Naive thymus-derived CD4-positive, alpha-beta T cell (primary cell): ENCODE measurements around the gene PELI2. TPM values are rescaled to one million over a fixed set of nuclear protein-coding genes. Genes with fewer than 3 reads are reported as not detected.

Experiments
- ATAC-seq: fragments of 150-1000 bp; cut with Tn5 transposase; 2 replicates; pipeline ENCODE4 v1.10.0; 2021; ENCODE audit warnings: mild to moderate bottlenecking, moderate library complexity
- CTCF ChIA-PET: fragments of 350-600 bp; sonication (Branson Sonifier 250); formaldehyde crosslinking; loops from one replicate; lab custom pipeline; 2021; ENCODE audit warnings: antibody characterized with exemption; lab: Charles Lee
- POLR2A ChIA-PET: fragments of 350-600 bp; sonication (Branson Sonifier 250); formaldehyde crosslinking; loops from one replicate; lab custom pipeline; 2021; ENCODE audit warnings: antibody characterized with exemption, inconsistent platforms; lab: Charles Lee
- DNase-seq, 9 donors: peaks; one replicate each; pipeline versions ENCODE4 v3.0.0 to v3.0.0-alpha.2; 2020 to 2022; ENCODE audit warnings: mixed read lengths in 1 of 9
- H3K27ac ChIP-seq: one replicate; pipeline ENCODE4 v1.7.0; 2013; ENCODE audit warnings: mild to moderate bottlenecking, low read depth, low read length, moderate library complexity
- H3K27me3 ChIP-seq, 2 donors: one replicate each; pipeline ENCODE4 v1.7.0; 2013; ENCODE audit warnings: low read length in 2 of 2, mild to moderate bottlenecking in 2 of 2, moderate library complexity in 2 of 2; ENCODE audit not compliant: control insufficient read depth in 2 of 2, insufficient read depth in 2 of 2
- H3K36me3 ChIP-seq, 3 experiments: 1 replicate in 2 of 3; 2 replicates in 1 of 3; pipeline ENCODE4 v1.7.0; 2013; ENCODE audit warnings: low read length in 3 of 3, mild to moderate bottlenecking in 3 of 3, moderate library complexity in 1 of 3; ENCODE audit not compliant: insufficient read depth in 3 of 3, control insufficient read depth in 2 of 3
- H3K4me1 ChIP-seq, 2 donors: one replicate each; pipeline ENCODE4 v1.7.0; 2013; ENCODE audit warnings: low read length in 2 of 2, mild to moderate bottlenecking in 2 of 2, moderate library complexity in 1 of 2; ENCODE audit not compliant: control insufficient read depth in 2 of 2, insufficient read depth in 2 of 2
- H3K4me3 ChIP-seq: 2 replicates; pipeline ENCODE4 v1.7.0; 2013; ENCODE audit warnings: mild to moderate bottlenecking, low read length
- H3K9me3 ChIP-seq, 3 experiments: 1 replicate in 2 of 3; 2 replicates in 1 of 3; pipeline ENCODE4 v1.7.0; 2013; ENCODE audit warnings: low read length in 3 of 3; ENCODE audit not compliant: control insufficient read depth in 2 of 3
- H3K27ac Mint-ChIP-seq, 9 donors: one replicate each; pipeline ENCODE4 v1.8.0; 2020 to 2022; ENCODE audit warnings: mixed read lengths in 9 of 9, mild to moderate bottlenecking in 8 of 9, moderate library complexity in 5 of 9, inconsistent platforms in 2 of 9
- H3K27me3 Mint-ChIP-seq, 5 donors: one replicate each; pipeline ENCODE4 v1.8.0; 2021 to 2022; ENCODE audit warnings: mixed read lengths in 5 of 5, mild to moderate bottlenecking in 1 of 5
- H3K36me3 Mint-ChIP-seq, 5 donors: one replicate each; pipeline ENCODE4 v1.8.0; 2020 to 2022; ENCODE audit warnings: mixed read lengths in 5 of 5, mild to moderate bottlenecking in 3 of 5, inconsistent platforms in 1 of 5
- H3K4me1 Mint-ChIP-seq, 7 donors: one replicate each; pipeline ENCODE4 v1.8.0; 2020 to 2022; ENCODE audit warnings: mixed read lengths in 7 of 7, mild to moderate bottlenecking in 3 of 7, inconsistent platforms in 1 of 7
- H3K4me3 Mint-ChIP-seq, 10 donors: one replicate each; pipeline ENCODE4 v1.8.0; 2020 to 2022; ENCODE audit warnings: mild to moderate bottlenecking in 10 of 10, mixed read lengths in 10 of 10, moderate library complexity in 6 of 10, inconsistent platforms in 2 of 10
- H3K9me3 Mint-ChIP-seq, 11 donors: one replicate each; pipeline ENCODE4 v1.8.0; 2020 to 2022; ENCODE audit warnings: mixed read lengths in 11 of 11, mild to moderate bottlenecking in 4 of 11, inconsistent platforms in 1 of 11, moderate library complexity in 1 of 11
- intact Hi-C, 2 donors: fragments of 100-400 bp; cut with micrococcal nuclease; formaldehyde crosslinking; loops; one replicate each; pipeline ENCODE4 v1.15.1; 2023
- polyA plus RNA-seq, 2 donors: library from polyadenylated mRNA; unstranded; fragments of 300-500 nt; fragmentation: Illumina TruSeq; gene quantifications; one replicate each; pipeline ENCODE4 v1.2.3, GENCODE V29; 2021
- total RNA-seq, 6 experiments: library from RNA in 5 of 6; stranded (reverse) in 5 of 6; gene quantifications; 1 replicate in 5 of 6; 2 replicates in 1 of 6; pipeline ENCODE4 v1.2.3 and lab custom pipeline; 2021 to 2026

Gene PELI2
- total and polyA plus RNA-seq, 7 experiments from 2014 or later = 1.7 to 24.7 (median 11.3) TPM

DNA sequence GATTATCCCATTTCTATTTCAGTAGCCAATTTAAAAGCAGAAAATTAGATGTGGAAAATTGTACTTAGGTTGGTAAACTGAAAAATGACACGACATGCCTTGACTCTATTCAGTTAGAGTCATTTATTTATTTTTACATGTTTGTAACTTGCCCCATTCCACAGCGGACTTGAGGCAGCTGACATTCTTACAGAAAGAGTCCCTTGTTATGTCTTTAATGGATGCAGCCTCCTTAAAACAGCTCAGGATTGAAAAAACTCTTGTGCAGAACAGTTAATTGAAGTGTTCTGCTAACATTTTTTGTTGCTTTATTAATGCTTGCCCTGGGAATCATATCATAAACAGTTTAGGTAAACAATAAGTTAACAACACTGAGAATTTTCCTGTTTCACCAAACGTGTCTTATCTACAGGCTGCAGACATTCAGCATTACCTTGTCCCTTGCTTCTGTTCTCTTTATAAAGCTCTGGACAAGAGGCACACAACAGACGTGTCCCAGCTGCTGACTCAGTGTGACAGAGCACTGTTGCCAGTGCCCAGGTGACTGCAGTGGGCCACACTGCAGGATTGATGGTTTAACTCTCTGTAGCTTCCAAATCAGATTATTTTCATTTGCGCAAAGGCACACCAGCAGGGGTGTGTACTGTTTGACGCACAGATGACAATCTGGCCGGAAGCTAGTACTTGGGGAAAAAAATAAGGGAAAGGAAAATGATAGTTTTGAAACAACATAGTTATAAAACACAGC, 101.6 kb downstream of the PELI2 start:
- Histone ChIP-seq H3K9me3 (no peaks in the 10 kb centered on the region), H3K4me1 (peaks cover 0 to 3% of the 10 kb centered on the region in 2 donors), H3K27ac (no peak overlapping the region), H3K4me3 (no peak overlapping the region), H3K36me3 (no peaks in the 10 kb centered on the region), H3K27me3 (peaks cover 0 to 3% of the 10 kb centered on the region in 2 donors)
- ChIA-PET CTCF (interaction anchor here (0.5 to 0.7 kb wide), 2 partner anchors 26 to 86 kb away, joined by 3 read pairs; no protein-coding TSS in a partner anchor), POLR2A (no interaction called here)
- ATAC-seq (no peak), DNase-seq (no peak)
- Mint-ChIP-seq H3K36me3 (peaks cover 0 to 16% (median 5%) of the 10 kb centered on the region in 5 donors), H3K27ac (no peak overlapping the region), H3K9me3 (no peaks in the 10 kb centered on the region), H3K27me3 (no peaks in the 10 kb centered on the region), H3K4me3 (no peak overlapping the region), H3K4me1 (peaks cover 0 to 31% (median 21%) of the 10 kb centered on the region in 7 donors)
- intact Hi-C loops = no loop called here

DNA sequence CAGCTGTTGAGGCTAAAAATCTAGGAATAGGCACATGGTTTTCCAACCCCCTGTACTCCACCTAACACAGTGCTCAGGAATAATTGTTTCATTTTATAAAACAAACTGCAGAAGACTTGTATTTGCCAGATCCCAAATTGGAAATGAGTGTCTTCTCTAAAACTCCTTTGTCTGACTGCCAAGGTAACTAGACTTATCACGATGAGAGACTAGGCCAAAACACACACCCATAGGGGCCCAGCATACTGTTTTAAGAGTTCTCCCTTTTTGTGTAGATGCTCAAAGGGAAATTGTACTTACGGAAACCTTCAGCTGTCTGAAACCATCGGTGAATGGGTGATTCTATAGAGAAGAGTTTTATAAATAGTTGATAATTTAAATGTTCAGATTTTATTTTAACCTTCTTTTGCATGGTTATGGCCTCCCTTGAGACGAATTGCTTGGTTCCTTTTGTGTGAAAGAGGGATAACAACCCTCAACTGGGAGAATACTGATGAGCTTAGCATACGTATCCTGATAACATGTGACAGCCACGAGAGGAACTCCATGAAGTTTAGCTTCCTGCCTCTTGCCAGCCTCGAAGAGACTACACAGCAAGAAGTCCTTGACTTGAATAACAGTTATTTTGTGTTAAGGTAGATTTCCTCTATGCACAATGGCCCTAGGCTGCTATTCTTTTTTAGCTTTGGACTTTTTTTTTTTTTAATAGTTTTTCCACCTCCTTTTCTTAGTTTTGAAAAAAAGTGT, 103.3 kb downstream of the PELI2 start:
- Mint-ChIP-seq H3K36me3 (peaks cover 0 to 28% (median 8%) of the 10 kb centered on the region in 5 donors), H3K27ac (peak overlapping the region in 1 of 9 donors; percentile 33), H3K4me3 (no peak overlapping the region), H3K4me1 (peaks cover 0 to 24% (median 18%) of the 10 kb centered on the region in 7 donors), H3K9me3 (peaks cover 0 to 3% (median 0%) of the 10 kb centered on the region in 11 donors), H3K27me3 (no peaks in the 10 kb centered on the region)
- H3K9me3 ChIP-seq = no peaks in the 10 kb centered on the region
- ChIA-PET POLR2A (interaction anchor here (1.0 to 1.1 kb wide), 2 partner anchors 10 to 29 kb away, joined by 3 to 4 read pairs; no protein-coding TSS in a partner anchor), CTCF (no interaction called here)
- H3K27me3 ChIP-seq = no peaks in the 10 kb centered on the region
- H3K4me1 ChIP-seq = no peaks in the 10 kb centered on the region
- H3K27ac ChIP-seq = no peak overlapping the region
- no peak overlapping the region for H3K4me3 ChIP-seq
- DNase-seq (no peak), ATAC-seq (no peak)
- intact Hi-C loops = no loop called here
- no peaks in the 10 kb centered on the region for H3K36me3 ChIP-seq

DNA sequence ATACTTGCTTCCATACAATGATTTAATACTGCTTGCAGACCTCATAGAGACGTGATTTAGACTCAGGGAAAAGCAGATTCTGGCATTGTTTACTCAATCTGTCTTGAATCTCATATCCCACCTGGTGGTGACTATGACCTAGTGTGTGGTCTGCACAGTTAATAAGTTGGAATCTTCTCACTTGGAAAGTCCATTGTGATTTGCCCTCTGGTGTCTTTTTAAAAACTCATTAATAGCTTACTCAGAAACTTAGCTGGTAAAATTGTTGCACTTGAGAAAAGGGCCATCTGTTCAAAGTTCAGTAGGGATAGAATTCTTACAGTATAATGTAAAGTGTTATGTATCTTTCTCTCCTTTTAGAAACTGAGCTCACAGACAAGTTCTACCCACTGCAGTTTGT, 106.0 kb downstream of the PELI2 start:
- no peaks in the 10 kb centered on the region for H3K4me1 ChIP-seq
- no peaks in the 10 kb centered on the region for H3K36me3 ChIP-seq
- intact Hi-C loops = no loop called here
- Mint-ChIP-seq H3K27ac (no peak overlapping the region), H3K4me3 (no peak overlapping the region), H3K27me3 (no peaks in the 10 kb centered on the region), H3K36me3 (peaks cover 0 to 40% (median 15%) of the 10 kb centered on the region in 5 donors), H3K9me3 (peaks cover 0 to 7% (median 0%) of the 10 kb centered on the region in 11 donors), H3K4me1 (peaks cover 0 to 24% (median 16%) of the 10 kb centered on the region in 7 donors)
- H3K27ac ChIP-seq = no peak overlapping the region
- ATAC-seq (no peak), DNase-seq (no peak)
- POLR2A ChIA-PET = no interaction called here
- H3K27me3 ChIP-seq = no peaks in the 10 kb centered on the region
- no peak overlapping the region for H3K4me3 ChIP-seq
- H3K9me3 ChIP-seq = no peaks in the 10 kb centered on the region
- CTCF ChIA-PET = interaction anchor here (0.7 kb wide), 1 partner anchor 130 kb away, joined by 3 read pairs; no protein-coding TSS in a partner anchor

DNA sequence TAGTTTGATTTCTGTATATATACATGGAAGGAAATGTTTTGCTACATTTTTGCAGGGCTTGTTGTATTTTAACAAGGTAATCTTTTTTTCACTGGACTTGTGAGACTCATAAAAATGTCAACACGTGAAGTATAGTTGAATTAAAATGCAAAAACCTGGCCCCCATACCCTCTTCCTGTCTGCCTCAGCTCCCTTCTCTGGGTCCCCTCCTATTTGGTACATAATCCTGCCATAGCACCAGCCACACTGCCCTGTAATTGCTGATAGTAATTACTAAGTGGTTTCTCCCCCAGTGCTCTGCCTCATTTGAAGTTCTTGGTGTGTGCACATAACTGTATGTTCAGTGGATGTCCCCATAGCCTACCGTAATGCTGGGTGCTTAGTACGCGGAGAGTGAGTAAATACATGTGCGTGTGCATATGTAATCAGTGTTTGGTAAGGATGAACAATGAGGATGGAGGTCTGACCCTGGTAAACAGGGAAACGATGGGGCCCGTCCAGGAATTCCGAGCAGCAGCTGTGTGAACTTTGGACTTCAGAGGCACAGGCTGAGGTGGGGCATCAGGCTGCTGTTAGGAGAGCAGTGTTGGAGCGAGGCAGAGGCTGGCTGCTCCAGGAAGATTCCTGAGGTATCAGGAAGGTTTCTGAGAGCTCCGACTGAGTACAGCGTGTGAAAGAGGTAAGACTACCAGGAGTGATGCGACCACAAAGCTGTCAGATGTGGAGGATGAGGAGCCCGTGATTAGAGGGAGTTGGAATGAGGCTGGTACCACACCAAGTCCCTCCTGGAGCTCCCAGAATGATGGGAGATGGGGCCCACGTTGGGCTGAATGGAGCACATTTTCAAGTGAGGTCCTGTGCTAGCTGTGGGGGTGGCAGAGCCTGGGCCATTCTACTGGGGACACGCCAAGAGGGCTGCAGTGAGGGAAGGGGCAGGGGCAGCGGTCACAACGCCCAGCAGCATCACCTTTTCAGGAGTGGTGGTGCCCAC, 106.8 kb downstream of the PELI2 start:
- no peaks in the 10 kb centered on the region for H3K4me1 ChIP-seq
- CTCF ChIA-PET = interaction anchor here (0.7 kb wide), 1 partner anchor 129 kb away, joined by 3 read pairs; no protein-coding TSS in a partner anchor
- intact Hi-C loops = no loop called here
- POLR2A ChIA-PET = no interaction called here
- Mint-ChIP-seq H3K36me3 (peaks cover 1 to 44% (median 19%) of the 10 kb centered on the region in 5 donors), H3K4me3 (no peak overlapping the region), H3K4me1 (peaks cover 0 to 24% (median 16%) of the 10 kb centered on the region in 7 donors), H3K27ac (peak overlapping the region in 1 of 9 donors; percentile 46), H3K9me3 (peaks cover 0 to 11% (median 4%) of the 10 kb centered on the region in 11 donors), H3K27me3 (peaks cover 0 to 2% (median 0%) of the 10 kb centered on the region in 5 donors)
- no peaks in the 10 kb centered on the region for H3K9me3 ChIP-seq
- H3K4me3 ChIP-seq = no peak overlapping the region
- no peaks in the 10 kb centered on the region for H3K27me3 ChIP-seq
- no peaks in the 10 kb centered on the region for H3K36me3 ChIP-seq
- H3K27ac ChIP-seq = no peak overlapping the region
- no peak for ATAC-seq
- DNase-seq = no peak

DNA sequence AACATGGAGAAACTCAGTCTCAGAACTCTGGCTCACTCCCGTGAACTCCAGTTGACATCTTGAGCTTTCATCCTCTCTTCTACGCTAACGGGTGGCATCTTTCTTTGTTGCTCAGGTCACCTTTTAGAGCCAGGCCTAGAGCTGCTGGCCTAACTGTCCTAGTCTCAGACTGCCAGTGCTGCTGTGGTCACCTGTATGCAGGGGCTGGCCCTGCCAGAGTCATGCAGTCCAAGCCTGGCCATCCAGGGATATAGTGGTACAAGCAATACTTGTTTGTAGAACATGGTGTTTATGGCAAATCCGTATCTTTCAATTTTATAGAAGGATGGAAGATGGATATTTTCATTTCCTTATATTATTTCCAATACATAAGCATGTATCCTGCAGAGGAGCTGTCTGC, 117.2 kb downstream of the PELI2 start:
- Histone ChIP-seq H3K9me3 (no peaks in the 10 kb centered on the region), H3K4me3 (no peak overlapping the region), H3K36me3 (no peaks in the 10 kb centered on the region), H3K27me3 (no peaks in the 10 kb centered on the region), H3K4me1 (no peaks in the 10 kb centered on the region), H3K27ac (no peak overlapping the region)
- intact Hi-C loops = no loop called here
- Mint-ChIP-seq H3K27me3 (peaks cover 0 to 8% (median 0%) of the 10 kb centered on the region in 5 donors), H3K4me3 (no peak overlapping the region), H3K36me3 (peaks cover 0 to 27% (median 6%) of the 10 kb centered on the region in 5 donors), H3K4me1 (peaks cover 0 to 8% (median 4%) of the 10 kb centered on the region in 7 donors), H3K27ac (no peak overlapping the region), H3K9me3 (peaks cover 0 to 20% (median 10%) of the 10 kb centered on the region in 11 donors)
- ChIA-PET CTCF (interaction anchor here (0.8 kb wide), 1 partner anchor 1709 kb away, joined by 4 read pairs; no protein-coding TSS in a partner anchor), POLR2A (interaction anchor here (0.5 kb wide), 1 partner anchor 23 kb away, joined by 3 read pairs; no protein-coding TSS in a partner anchor)
- ATAC-seq (no peak), DNase-seq (no peak)
